ENCODE measurements around the gene CDH4.

Gene CDH4

GRCh38 chr20:61537239-61538182 lies 285.4 kb downstream of the CDH4 start:
- DNase-seq (ENCODE audit: low read depth) = no peak

DNA sequence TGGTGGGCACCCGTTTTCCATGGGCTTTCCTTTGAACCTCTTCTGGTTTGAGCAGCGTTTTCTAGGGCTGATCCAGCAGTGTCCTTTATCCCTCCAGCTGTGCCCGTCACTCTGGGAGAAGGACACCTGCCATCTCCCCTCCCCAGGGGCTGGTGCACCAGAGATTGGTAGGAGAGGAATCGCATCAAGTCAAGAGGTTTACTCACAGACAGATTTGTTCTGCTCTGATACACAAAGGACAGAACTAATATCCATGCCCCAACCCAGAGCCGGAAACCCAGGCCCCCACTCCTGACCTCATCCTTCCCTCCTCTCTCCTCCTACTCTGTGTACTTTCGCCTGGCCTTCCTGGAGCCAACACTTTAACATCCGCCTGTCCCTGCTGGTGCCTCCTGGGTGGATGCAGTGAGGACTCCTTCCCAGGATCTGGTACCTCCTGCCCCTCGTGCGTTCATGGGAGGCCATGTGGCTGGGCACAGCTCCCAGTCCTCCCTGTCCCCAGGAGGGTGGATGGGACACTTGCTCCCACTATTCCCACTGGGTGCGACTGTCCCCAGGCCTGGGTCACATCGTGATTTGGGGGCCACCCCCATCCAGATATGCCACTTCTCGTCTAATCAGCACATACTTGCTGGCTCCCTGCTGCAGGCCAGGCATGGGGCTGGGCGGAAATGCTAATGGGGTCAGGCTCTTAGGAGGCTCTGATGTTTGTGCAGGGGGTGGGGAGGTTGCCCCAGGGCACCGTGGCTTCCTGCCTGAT lies 286.3 kb downstream of the CDH4 start:
- DNase-seq (ENCODE audit: low read depth) = no peak

DNA sequence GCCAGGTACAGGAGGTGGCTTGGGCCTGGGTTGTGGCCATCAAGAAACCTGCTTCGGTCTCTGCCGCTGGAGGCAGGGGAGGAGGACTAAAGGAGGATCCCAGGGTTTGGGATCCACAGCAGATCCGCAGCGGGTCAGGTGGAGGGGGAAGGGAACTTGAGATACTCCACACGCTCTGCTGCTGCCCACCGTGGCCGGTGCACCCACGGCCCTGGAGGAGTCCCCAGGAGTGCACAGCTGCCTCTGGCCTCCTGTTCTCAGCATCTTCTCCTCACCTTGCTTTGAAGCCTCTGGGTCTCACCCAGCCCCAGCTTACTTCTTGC lies 286.8 kb downstream of the CDH4 start:
- no peak for DNase-seq (ENCODE audit: low read depth)

DNA sequence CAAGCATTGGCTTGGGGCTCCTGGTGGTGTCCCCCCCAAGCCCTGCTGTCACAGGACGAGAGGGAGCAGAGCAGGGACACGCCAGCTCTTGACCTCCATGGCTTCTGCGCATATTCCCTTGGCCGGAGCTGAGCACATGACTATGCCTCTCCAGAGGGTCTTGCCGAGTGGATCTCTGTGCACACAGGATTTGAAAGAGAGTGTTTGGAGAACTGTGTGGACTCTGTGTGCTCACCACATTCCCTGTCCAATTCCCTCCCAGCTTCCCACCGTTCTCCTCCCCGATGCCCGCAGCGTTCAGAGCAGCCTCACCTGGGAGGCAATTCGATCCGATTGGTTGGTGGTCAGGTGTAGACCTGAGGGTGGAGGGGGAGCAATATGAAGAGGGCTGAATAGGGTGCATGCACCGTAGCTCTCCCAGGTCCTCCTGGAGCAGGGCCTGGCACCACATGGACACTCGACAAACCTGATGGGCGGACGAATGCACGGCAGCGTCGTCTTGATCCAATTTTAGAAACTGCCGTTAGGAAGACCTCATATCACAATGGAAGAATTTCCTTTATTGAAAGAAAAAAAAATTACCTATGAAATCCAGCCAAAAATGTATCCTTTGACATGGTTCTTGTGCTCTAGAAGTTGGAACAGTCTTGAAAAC lies 287.8 kb downstream of the CDH4 start:
- no peak for DNase-seq (ENCODE audit: low read depth)

- no peak for DNase-seq (ENCODE audit: low read depth)
These were observed 289.5 kb downstream of the CDH4 start for GRCh38 chr20:61541537-61541936.

DNA sequence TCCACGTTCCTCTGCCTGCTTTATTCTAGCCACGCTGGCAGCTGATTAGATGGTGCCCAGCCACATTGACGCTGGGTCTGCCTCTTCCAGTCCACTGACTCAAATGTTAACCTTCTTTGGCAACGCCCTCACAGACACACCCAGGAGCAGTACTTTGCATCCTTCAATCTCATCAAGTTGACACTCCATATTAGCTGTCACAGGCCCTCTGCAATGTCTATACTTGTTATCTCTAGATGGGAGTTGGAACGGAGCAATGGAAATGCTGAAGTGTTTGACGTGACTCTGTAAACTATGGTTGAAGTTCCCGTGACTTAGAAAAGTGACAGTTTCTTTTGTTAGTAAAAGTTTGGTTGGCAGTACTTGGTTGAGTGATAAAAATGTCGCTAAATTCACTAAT lies 291.0 kb downstream of the CDH4 start:
- no peak for DNase-seq (ENCODE audit: low read depth)

DNA sequence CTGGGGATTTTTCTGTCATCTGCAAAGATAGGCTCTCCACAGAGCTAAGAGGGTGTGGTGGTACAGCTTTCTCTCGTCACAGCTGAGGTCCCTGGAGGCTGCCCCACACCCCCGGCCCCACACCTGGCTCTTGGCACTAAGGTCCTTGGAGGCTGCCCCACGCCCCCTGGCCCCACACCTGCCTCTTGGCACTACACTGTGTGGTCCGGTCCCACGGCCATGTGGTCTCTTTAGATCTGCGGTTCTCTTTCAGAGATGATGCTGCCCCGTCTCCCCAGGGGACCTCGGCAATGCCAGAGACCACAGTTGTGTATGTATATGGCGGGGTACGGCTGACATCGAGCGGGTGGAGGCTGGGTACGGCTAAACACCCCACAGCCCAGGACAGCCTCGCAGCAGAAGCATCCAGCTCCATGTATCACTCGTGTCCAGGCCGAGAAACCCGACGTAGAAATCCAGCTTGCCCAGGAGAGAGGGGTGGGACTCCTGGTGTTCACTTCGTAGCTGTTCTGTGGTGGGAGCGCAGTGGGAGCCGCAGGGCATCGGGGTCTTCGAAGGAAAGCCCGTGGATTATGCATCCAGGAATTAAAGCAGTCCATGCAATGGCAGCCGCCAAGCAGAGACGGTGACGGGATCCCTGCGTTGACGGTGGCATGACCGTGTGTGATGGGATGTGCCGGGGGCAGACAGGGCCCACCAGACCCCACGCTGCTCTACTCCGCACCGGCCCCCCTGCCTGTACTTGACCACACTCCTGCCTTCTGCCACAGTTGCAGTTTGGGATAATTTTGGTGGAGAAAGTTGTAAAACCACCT lies 292.1 kb downstream of the CDH4 start:
- no peak for DNase-seq (ENCODE audit: low read depth)

DNA sequence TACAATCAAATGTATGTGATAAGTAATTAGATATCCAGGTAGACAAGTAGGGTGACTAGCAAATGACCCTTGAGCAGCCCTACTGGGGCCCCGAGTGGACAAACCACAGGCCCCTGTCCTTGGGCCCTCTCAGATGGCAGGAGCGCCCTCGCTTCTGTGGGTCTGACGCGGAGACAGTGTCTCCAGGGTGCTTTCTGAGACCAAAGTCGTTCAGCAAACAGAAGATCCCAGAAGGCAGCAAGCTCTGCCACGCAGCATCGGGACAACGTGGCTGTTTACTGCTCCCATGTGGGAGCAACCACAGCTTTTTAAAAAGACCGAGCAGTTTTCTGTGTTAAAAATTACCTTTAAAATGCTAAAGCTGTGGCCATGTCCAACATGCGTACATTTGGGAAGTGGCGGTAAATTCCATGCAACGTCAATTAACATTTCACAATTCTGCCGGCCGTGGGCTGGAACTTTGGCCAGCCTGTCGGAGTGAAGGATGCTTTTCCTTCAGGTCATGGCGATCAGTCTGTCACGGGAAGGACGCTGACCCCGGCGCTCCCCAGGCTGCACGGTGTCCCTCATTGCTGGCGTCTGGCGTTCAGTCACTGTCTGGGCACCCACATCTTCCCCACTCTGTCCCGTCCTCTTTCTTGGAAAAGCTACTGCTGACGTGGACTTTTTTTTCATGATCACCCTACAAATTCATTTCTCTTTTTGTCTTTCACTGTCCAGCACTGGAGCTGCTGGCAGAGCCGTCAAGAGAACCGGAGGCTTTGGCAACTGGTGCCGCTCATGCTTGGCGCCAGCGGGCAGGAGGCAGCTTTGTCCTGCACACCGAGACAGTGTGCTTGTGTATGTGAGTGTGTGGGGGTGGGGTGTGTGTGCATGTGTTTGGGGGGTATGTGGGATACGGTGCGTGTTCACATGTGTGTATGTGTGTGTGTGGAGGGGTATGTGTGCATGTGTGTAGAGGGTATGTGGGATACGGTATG lies 293.1 kb downstream of the CDH4 start:
- no peak for DNase-seq (ENCODE audit: low read depth)

- no peak for DNase-seq (ENCODE audit: low read depth)
These were observed 294.6 kb downstream of the CDH4 start for GRCh38 chr20:61546641-61547040.

GRCh38 chr20:61548069-61548468 lies 296.0 kb downstream of the CDH4 start:
- DNase-seq (ENCODE audit: low read depth) = no peak

DNA sequence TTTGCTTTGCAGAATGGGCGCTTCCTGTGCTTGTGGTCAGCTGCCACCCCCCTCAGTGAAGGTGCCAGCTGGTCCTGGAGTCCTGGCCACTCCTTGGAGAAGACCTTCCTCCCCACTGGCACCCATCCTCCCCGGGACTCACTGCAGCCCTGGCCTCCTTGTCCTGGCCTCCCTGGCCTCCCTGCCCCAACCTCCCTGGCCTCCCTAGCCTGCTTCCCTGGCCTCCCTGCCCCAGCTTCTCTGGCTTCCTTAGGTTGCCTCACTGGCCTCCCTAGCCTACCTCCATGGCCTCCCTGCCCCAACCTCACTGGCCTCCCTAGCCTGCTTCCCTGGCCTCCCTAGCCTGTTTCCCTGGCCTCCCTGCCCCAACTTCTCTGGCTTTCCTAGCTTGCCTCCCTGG lies 297.8 kb downstream of the CDH4 start:
- DNase-seq (ENCODE audit: low read depth) = no peak

DNA sequence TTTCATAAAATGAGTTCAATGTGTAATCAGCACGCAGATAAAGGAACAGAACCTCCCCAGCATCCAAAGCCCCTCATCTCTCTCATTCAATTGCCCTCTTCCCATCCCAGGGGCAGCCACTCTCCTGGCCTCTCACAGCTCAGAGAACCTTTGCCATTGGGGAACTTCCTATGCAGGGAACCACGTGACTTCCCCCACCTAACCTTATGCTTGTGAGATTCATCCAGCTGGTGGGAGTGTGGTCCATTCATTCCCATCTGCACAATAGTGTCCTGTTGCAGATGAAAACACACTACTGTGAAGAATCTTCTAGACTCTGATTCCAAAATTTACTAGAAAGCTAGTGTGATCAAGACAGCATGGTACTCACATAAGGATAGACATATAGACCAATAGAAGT lies 299.3 kb downstream of the CDH4 start:
- no peak for DNase-seq (ENCODE audit: low read depth)

GRCh38 chr20:61554617-61555016 lies 302.6 kb downstream of the CDH4 start:
- DNase-seq (ENCODE audit: low read depth) = no peak

- DNase-seq (ENCODE audit: low read depth) = no peak
These were observed 303.5 kb downstream of the CDH4 start for GRCh38 chr20:61555566-61555965.

DNA sequence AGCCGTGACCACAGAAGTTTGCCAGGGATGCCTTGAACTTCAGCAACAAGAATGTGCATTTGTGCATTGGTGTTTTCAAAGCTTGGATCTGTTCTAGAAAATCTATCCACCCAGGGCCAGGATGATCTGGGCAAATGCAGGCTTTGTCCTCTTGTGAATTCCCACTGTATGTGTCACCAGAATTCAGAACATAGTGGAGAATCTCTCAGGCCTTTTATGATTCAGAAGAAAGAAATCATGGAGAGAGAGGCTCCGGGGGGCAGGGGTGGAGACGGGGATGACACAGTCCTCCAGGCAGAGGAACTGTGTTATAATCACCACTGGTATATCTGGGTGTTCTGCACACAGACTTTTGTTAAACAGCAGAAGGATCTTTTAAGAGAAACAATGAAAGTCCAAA lies 304.1 kb downstream of the CDH4 start:
- no peak for DNase-seq (ENCODE audit: low read depth)

DNA sequence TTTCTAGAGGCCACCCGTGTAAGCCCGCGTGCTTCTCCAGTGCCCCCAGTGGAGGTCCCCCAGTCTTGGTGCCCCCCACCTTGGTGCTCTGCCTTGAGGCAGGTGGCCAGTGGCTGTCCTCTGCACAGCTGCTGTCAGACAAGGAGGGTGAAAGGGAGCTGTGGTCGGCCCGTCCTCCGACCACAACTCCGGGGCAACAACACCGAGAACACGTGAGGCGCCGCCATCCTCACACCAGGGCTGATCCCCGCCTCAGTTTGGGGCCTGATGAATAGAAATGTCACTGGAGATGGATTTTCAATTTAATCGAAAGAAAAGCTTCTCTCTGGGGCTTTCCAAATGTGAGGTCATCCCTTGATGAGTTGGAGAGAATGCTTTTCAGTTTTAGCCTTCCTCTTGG lies 304.6 kb downstream of the CDH4 start:
- DNase-seq (ENCODE audit: low read depth) = no peak

GRCh38 chr20:61557621-61558020 lies 305.6 kb downstream of the CDH4 start:
- no peak for DNase-seq (ENCODE audit: low read depth)

DNA sequence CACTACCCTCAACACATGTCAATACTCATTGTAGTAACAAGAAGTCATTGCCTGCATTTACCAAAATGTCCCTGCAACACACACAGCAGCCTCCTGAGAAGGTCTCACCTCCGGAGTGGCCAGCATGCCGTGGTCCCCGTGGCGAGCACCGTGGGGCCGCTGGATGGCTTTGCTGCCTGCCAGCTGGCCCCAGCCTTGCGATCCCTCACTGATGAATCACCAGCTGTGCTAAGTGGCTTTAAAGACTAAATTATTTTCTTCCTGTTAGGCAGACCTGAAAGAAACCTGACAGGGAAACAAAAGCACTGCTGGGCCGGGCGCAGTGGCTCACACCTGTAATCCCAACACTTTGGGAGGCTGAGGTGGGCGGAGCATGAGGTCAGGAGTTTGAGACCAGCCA lies 306.7 kb downstream of the CDH4 start:
- DNase-seq (ENCODE audit: low read depth) = no peak

- no peak for DNase-seq (ENCODE audit: low read depth)
These were observed 307.8 kb downstream of the CDH4 start for GRCh38 chr20:61559706-61560315.

GRCh38 chr20:61560361-61560853 lies 308.3 kb downstream of the CDH4 start:
- no peak for DNase-seq (ENCODE audit: low read depth)
